HepG2 (cell line): Measurements from ENCODE around the gene DDX23. TPM values are rescaled to one million over a fixed set of nuclear protein-coding genes. Genes with fewer than 3 reads are reported as not detected.
A peak's percentile ranks its signal among the peaks of the same experiment; 100 is the strongest.

ENCODE experiments used
- ARID4A ChIP-seq: sonication (generic); formaldehyde crosslinking; IDR thresholded peaks from 2 replicates; pipeline ENCODE4 v1.5.0; 2020; ENCODE audit warnings: mild to moderate bottlenecking, missing genetic modification reagents, borderline replicate concordance
- ATF3 ChIP-seq: sonication (generic); formaldehyde crosslinking; IDR thresholded peaks from 2 replicates; pipeline ENCODE4 v1.4.0; 2020; ENCODE audit warnings: missing genetic modification reagents
- ATRX ChIP-seq: sonication (generic); formaldehyde crosslinking; IDR thresholded peaks from 2 replicates; pipeline ENCODE4 v1.4.0; 2020; ENCODE audit warnings: missing genetic modification reagents, borderline replicate concordance
- CBFB ChIP-seq: sonication (generic); formaldehyde crosslinking; IDR thresholded peaks from 2 replicates; pipeline ENCODE4 v1.4.0; 2020; ENCODE audit warnings: missing genetic modification reagents
- CREBL2 ChIP-seq: sonication (generic); formaldehyde crosslinking; IDR thresholded peaks from 2 replicates; pipeline ENCODE4 v1.8.1; 2023; ENCODE audit warnings: missing genetic modification reagents, mild to moderate bottlenecking, borderline replicate concordance
- ELF1 ChIP-seq: sonication (generic); formaldehyde crosslinking; IDR thresholded peaks from 2 replicates; pipeline ENCODE4 v1.4.0; 2020; ENCODE audit warnings: missing genetic modification reagents
- ELK4 ChIP-seq: sonication (generic); formaldehyde crosslinking; IDR thresholded peaks from 2 replicates; pipeline ENCODE4 v1.9.0; 2021; ENCODE audit warnings: missing genetic modification reagents, borderline replicate concordance
- HOXA7 ChIP-seq: sonication (generic); formaldehyde crosslinking; IDR thresholded peaks from 2 replicates; pipeline ENCODE4 v1.8.1; 2022; ENCODE audit warnings: mild to moderate bottlenecking, missing genetic modification reagents, moderate library complexity
- RERE ChIP-seq: IDR thresholded peaks from 2 replicates; pipeline ENCODE4 v1.6.1; 2016; ENCODE audit warnings: low read depth, missing genetic modification reagents, missing compliant biosample characterization
- ZEB1 ChIP-seq: IDR thresholded peaks from 2 replicates; pipeline ENCODE4 v1.6.1; 2012; ENCODE audit warnings: mild to moderate bottlenecking, low read depth, inconsistent platforms; ENCODE audit not compliant: insufficient replicate concordance
- ZNF235 ChIP-seq: sonication (generic); formaldehyde crosslinking; IDR thresholded peaks from 2 replicates; pipeline ENCODE4 v1.8.1; 2023; ENCODE audit warnings: mild to moderate bottlenecking, missing genetic modification reagents, borderline replicate concordance
- ZNF770 ChIP-seq: sonication (generic); formaldehyde crosslinking; IDR thresholded peaks from 2 replicates; pipeline ENCODE4 v1.5.0; 2020; ENCODE audit warnings: mild to moderate bottlenecking, missing genetic modification reagents
- ZNF777 ChIP-seq: sonication (generic); formaldehyde crosslinking; IDR thresholded peaks from 2 replicates; pipeline ENCODE4 v1.4.0; 2020; ENCODE audit warnings: missing genetic modification reagents
- polyA plus RNA-seq, 8 experiments: library from polyadenylated mRNA; depleted of rRNA in 3 of 8; stranded (reverse) in 7 of 8; unstranded in 1 of 8; fragments of >200 nt; fragmentation: Illumina TruSeq in 4 of 8; extraction: Trizol in 4 of 8; gene quantifications; 2 replicates each; pipeline versions ENCODE4 v1.2.1 to v1.2.3, GENCODE V29; 2011 to 2016; ENCODE audit warnings: low read depth in 4 of 8, missing spikeins in 1 of 8, mixed read lengths in 1 of 8; ENCODE audit not compliant: insufficient read depth in 1 of 8
- total RNA-seq, 5 experiments: library from RNA; depleted of rRNA; stranded (reverse); fragments of >200 nt; fragmentation: Illumina TruSeq; extraction: Trizol; gene quantifications; 2 replicates each; pipeline ENCODE4 v1.2.3, GENCODE V29; 2016; ENCODE audit warnings: low read depth in 1 of 5

DDX23 gene
- total and polyA plus RNA-seq, 2 of the 13 experiments (the other 11 are each of a cell fraction or from before 2014, with no cell fraction given) = 35.7 to 90.0 TPM

GRCh38 chr12:48814262-48815125, 37.5 kb downstream of the DDX23 start (continued):
- TF ChIP-seq ZEB1 (no peak), CBFB (CRISPR knock-in tag) (peak; percentile 67), ELF1 (CRISPR knock-in tag) (no peak), RERE (CRISPR knock-in tag) (no peak; the same call in 1 of the 2 replicates), ARID4A (CRISPR knock-in tag) (peak; percentile 25; the same call in 1 of the 2 replicates), ATRX (CRISPR knock-in tag) (no peak), CREBL2 (no peak), HOXA7 (no peak), ZNF235 (0 out of 2 replicates have a peak, but pooled peaks have one; percentile 69), ELK4 (CRISPR knock-in tag) (no peak), ZNF770 (peak; percentile 64; the same call in 1 of the 2 replicates), ZNF777 (CRISPR knock-in tag) (peak; percentile 72), ATF3 (CRISPR knock-in tag) (peak; percentile 33; the same call in 1 of the 2 replicates)
